Stimulated activated CD4-positive, alpha-beta T cell treated with anti-CD3 and anti-CD28 coated beads, Interleukin-4, amount 100 ng/mL, for 1 hour (primary cell): Measurements from ENCODE around the gene DCP1B.

Experiments
- DNase-seq: peaks from one replicate; pipeline ENCODE4 v3.0.0-alpha.2; 2020

Gene DCP1B

GRCh38 chr12:2004113-2004929, at the start of gene DCP1B:
Gene DCP1B, minus strand, starts transcription at chr12:2004457. Its CDS starts 26 bp downstream, at chr12:2004431.
- DNase-seq, result peak; percentile 93

DNA sequence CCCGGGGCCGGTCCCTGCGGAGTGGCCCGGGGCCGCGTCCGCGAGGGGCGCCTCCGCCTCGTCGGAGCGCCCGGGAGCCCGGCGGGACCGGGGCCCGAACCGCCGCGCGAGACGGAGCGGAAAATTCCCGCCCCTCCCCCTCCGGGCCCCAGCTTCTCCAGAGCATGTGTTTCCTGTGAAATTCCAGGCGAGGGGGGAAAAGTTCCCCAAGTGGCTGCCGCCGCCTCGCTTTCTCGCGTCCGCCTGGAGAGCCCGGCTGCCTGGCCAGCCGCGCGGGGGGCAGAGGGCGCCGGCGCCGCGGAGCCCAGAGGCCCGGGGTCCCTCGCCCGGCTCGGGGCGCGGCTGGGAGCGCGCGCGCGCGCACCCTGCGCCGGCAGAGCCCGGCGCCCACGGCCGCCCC, 49.4 kb upstream of the DCP1B start:
- DNase-seq, result no peak

GRCh38 chr12:2052826-2053678, 48.8 kb upstream of the DCP1B start, which contains the start of gene CACNA1C:
Gene CACNA1C, plus strand, starts transcription at chr12:2052987. Its CDS starts 576 bp downstream, at chr12:2053563.
- DNase-seq, result peak; percentile 38

DNA sequence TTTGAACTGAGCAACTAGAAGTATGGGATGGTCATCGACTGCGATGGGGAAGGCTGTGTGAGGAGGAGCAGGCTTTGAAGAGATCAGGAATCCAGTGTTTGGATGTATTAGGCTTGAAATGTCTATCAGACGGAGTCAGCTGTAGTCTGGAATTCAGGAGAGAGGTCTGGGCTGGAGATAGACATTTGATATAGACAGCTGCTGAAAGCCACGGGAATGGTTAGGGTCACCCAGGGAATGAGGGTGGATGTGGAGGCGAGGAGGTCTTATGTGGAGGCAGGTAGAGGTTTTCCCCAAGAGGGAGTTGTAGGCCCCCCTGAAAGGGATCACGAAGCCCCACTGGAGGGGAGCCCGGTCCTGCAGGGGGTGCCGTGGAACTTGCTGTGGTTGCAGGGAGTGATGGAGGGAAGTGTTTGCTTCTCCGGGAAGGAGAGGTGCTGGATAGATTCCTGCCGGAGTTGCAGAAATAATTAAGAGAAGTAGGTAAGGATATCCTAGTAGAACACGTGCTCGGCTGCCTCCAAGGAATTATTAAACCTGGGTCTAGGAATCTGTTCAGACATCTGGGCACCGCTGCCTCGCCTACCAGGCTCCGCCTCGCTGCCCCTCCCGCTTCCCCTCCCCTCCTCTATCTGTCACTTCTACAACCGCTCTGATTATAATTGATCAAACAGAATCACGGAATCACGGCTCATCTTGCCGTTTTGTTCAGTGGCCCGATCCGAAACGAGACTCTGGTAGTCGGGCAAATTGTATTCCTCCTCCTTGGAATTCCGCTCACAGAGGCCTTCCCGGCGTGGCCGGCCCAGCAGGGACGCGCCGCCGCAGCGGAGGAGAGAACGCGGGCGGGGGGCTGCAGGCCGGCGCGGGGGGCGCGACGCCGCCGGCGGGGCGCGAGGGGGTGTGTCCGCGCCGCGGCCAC, 47.7 kb upstream of the DCP1B start:
- DNase-seq, result no peak

GRCh38 chr12:2049604-2050540, 45.6 kb upstream of the DCP1B start:
- no peak for DNase-seq

- DNase-seq, result no peak
These were observed 43.5 kb upstream of the DCP1B start for GRCh38 chr12:2047752-2048151.

GRCh38 chr12:2046957-2047356, 42.7 kb upstream of the DCP1B start:
- no peak for DNase-seq

GRCh38 chr12:2044165-2044564, 39.9 kb upstream of the DCP1B start:
- DNase-seq, result no peak

GRCh38 chr12:2043054-2043453, 38.8 kb upstream of the DCP1B start:
- DNase-seq, result no peak

DNA sequence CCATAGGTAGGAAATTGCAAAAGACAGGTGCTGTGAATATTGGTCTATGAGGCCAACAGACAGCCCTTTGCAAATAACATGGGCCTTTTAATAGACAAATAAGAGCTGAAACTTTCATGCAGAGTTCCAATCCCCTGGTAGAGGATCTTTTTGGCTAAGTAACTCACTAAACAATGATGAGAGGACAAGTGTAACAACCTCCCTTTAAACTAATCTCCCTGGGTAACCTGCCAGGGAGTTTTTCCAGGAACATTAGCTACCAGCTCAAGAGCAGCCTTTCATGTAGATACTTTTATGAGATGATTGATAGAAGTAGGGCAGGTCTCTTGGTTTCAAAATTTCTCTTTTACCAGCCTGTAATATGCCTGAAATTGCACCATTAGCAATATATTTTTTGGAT, 34.8 kb upstream of the DCP1B start:
- DNase-seq, result no peak

DNA sequence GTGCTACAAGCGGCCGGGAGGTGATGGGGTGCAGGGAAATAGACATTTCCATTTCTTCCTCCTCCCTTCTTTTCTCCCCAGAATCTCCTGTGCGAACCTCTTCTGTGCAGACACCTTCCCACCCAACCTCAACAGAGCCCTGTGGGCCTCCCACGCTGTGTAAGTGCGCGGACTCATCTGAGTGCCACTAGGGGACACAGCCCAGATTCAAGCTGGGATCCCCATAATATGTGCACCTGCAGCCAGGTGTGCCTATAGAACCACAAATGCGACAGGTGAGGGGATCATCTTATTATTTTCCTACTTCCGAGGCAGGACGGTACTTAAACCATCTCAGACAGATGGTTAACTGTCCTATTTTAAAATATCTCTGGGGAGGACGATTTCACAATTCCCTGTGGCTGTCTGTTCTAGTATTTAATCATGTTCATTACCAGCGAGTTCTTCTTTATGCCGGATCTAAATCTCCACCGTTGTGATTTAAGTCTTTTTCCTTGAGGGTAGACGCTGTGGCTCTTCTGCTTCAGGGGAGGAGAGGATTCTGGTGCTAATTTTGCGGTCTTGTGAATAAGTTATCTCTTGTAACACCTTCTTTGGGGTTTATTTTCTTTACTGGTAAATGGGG, 31.3 kb upstream of the DCP1B start:
- no peak for DNase-seq

DNA sequence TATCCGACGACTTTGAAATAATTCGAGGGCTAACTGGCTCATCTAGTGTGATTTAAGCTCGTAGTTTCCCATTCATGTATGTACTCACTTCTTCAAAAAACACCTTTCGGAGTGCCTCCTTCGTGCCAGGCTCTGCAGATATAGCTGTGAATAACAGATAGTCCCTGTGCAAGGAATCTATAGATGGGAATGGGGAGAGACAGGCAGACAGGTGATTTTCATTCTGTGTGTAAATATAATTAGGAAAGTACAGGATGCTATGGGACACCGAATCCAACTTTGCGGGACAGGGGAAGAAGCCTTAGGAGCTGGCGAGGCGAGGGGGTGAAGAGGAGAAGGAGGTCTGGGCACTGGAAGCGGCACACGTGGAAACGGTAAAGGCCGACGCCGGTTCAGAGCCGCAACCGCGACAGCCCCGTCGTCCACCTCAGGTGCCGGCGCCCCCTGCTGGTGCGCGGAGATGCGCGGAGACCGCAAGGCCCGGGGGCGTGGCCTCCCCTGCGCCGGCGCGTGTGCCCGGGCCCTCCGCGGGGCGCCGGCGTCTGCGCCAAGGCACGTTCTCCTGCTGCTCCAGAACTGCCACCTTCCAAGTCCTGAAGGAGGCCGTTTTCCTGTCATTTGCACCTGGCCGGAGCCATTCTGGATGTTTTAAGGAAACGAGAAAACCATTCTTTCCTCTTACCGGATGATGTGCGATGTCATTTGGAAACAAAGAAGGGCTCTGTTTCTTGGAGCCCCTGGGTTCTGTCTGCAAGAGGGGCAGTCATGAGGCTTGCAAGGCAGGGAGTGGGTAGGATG, 30.6 kb upstream of the DCP1B start:
- peak; percentile 92 for DNase-seq

GRCh38 chr12:2032506-2032905, 28.2 kb upstream of the DCP1B start:
- no peak for DNase-seq

GRCh38 chr12:2029851-2030250, 25.6 kb upstream of the DCP1B start:
- no peak for DNase-seq

- no peak for DNase-seq
These were observed 23.1 kb upstream of the DCP1B start for GRCh38 chr12:2027351-2027750.

GRCh38 chr12:2023365-2023764, 19.1 kb upstream of the DCP1B start:
- no peak for DNase-seq

DNA sequence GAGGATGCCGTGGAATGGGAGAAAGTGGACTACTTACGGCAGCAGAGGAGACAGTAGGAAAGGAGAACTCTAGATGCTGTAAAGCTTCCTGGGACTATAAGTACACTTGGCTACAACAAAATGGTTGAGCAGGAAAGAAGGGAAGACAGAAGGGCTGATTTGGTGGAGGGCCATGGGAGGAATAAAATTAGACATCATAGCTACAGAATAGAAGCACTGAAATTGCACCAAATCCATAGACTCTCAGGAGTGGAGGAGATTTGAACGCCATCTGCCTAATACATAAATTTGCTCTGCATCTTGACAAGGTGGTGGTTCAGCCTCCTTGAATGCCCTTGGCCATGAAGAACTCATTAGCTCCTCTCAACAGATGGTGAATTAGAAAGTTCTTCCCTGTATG, 16.3 kb upstream of the DCP1B start:
- DNase-seq, result no peak

GRCh38 chr12:2019126-2019525, 14.9 kb upstream of the DCP1B start:
- no peak for DNase-seq

DNA sequence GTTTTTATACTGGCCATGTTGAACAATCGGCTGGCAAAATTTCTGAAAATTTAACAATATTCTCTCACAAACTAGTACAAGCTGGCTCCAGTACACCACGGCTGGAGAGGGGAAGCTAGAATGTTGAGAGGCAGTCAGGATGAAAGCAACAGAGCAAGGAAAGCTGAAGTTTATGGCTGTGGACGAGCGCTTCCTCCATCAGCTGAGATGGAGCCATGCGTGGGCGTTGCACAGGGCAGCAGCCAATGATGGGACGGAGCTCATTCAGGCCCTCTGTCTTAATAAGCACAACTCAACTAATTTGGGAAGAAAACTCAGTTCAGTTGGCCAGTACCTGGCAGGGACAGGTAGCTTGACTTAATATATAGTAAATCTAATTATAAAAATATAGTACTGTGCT, 14.1 kb upstream of the DCP1B start:
- no peak for DNase-seq
